IMR-90 (cell line): ENCODE measurements around the gene CDK15. TPM values are rescaled to one million over a fixed set of nuclear protein-coding genes. Genes with fewer than 3 reads are reported as not detected.

Experiments
- ATAC-seq: fragments of 200-7000 bp; cut with Tn5 transposase; 2 replicates; pipeline ENCODE4 v1.9.1; 2020; ENCODE audit warnings: low read depth, mild to moderate bottlenecking, moderate library complexity
- BruUV-seq: library from RNA; stranded (reverse); fragments of 400-500 nt; replicated peaks from 2 replicates; lab custom pipeline; 2021; lab: Mats Ljungman, UMichigan
- CTCF ChIA-PET: fragments of 300-600 bp; formaldehyde crosslinking; extraction: SDS; loops from one replicate; lab custom pipeline; 2021; ENCODE audit warnings: antibody characterized with exemption; lab: Yijun Ruan, JAX
- POLR2A ChIA-PET: fragments of 300-600 bp; sonication (Branson Sonifier 250); formaldehyde crosslinking; loops from one replicate; lab custom pipeline; 2022; ENCODE audit warnings: antibody characterized with exemption; ENCODE audit not compliant: unreplicated experiment; lab: Charles Lee
- DNase-seq: peaks from one replicate; pipeline ENCODE4 v3.0.0; 2013
- H2AFZ ChIP-seq: replicated peaks from 2 replicates; pipeline ENCODE3; 2013; ENCODE audit warnings: low read length, mild to moderate bottlenecking; ENCODE audit not compliant: poor library complexity
- H2AK5ac ChIP-seq: 2 replicates; pipeline ENCODE4 v1.6.1; 2013; ENCODE audit warnings: low read depth, low read length, inconsistent platforms
- H2AK9ac ChIP-seq: replicated peaks from 2 replicates; pipeline ENCODE3; 2013; ENCODE audit warnings: mild to moderate bottlenecking, low read depth, low read length, moderate library complexity; ENCODE audit not compliant: poor library complexity
- H2BK120ac ChIP-seq: 2 replicates; pipeline ENCODE4 v1.6.1; 2013; ENCODE audit warnings: low read depth, low read length, inconsistent platforms
- H2BK15ac ChIP-seq: 3 replicates; pipeline ENCODE4 v1.6.1; 2013; ENCODE audit warnings: low read depth, low read length, inconsistent platforms
- H2BK20ac ChIP-seq: 2 replicates; pipeline ENCODE4 v1.6.1; 2013; ENCODE audit warnings: low read depth, mild to moderate bottlenecking, inconsistent platforms, low read length, moderate library complexity
- H2BK5ac ChIP-seq: 2 replicates; pipeline ENCODE4 v1.6.1; 2013; ENCODE audit warnings: mild to moderate bottlenecking, low read depth, low read length, inconsistent platforms; ENCODE audit not compliant: poor library complexity, severe bottlenecking
- H3K14ac ChIP-seq: replicated peaks from 2 replicates; pipeline ENCODE4 v1.6.1; 2013; ENCODE audit warnings: low read depth, low read length, inconsistent platforms
- H3K18ac ChIP-seq: 2 replicates; pipeline ENCODE4 v1.6.1; 2013; ENCODE audit warnings: low read depth, low read length, control low read depth
- H3K23ac ChIP-seq: 2 replicates; pipeline ENCODE4 v1.6.1; 2013; ENCODE audit warnings: low read depth, low read length, inconsistent platforms
- H3K27ac ChIP-seq: 2 replicates; pipeline ENCODE4 v1.5.1; 2013; ENCODE audit warnings: mild to moderate bottlenecking, control low read depth, low read length; ENCODE audit not compliant: insufficient read depth
- H3K27me3 ChIP-seq: 2 replicates; pipeline ENCODE4 v1.6.1; 2013; ENCODE audit warnings: low read length; ENCODE audit not compliant: control insufficient read depth, insufficient read depth
- H3K36me3 ChIP-seq: 2 replicates; pipeline ENCODE4 v1.6.1; 2013; ENCODE audit warnings: low read length, mixed read lengths; ENCODE audit not compliant: control insufficient read depth, insufficient read depth
- H3K4ac ChIP-seq: 2 replicates; pipeline ENCODE4 v1.6.1; 2013; ENCODE audit warnings: low read depth, low read length, inconsistent platforms
- H3K4me1 ChIP-seq: 2 replicates; pipeline ENCODE4 v1.6.1; 2013; ENCODE audit warnings: low read length, mixed read lengths; ENCODE audit not compliant: control insufficient read depth, insufficient read depth
- H3K4me2 ChIP-seq: 2 replicates; pipeline ENCODE4 v1.6.1; 2013; ENCODE audit warnings: low read depth, mild to moderate bottlenecking, control low read depth, low read length, moderate library complexity
- H3K4me3 ChIP-seq: 2 replicates; pipeline ENCODE4 v1.5.1; 2013; ENCODE audit warnings: low read depth, mild to moderate bottlenecking, control low read depth, low read length, moderate library complexity; ENCODE audit not compliant: insufficient read depth
- H3K56ac ChIP-seq: 2 replicates; pipeline ENCODE4 v1.6.1; 2013; ENCODE audit warnings: low read length, inconsistent platforms; ENCODE audit not compliant: insufficient read depth; ENCODE audit errors: extremely low read depth
- H3K79me1 ChIP-seq, 2 experiments: 2 replicates each; pipeline ENCODE4 v1.6.1; 2013; ENCODE audit warnings: low read length in 2 of 2, inconsistent platforms in 1 of 2, low read depth in 1 of 2
- H3K9ac ChIP-seq: 2 replicates; pipeline ENCODE4 v1.6.1; 2013; ENCODE audit warnings: low read depth, low read length, control low read depth
- H3K9me1 ChIP-seq: 2 replicates; pipeline ENCODE4 v1.6.1; 2013; ENCODE audit warnings: low read length, inconsistent platforms; ENCODE audit not compliant: insufficient read depth
- H3K9me3 ChIP-seq: 2 replicates; pipeline ENCODE4 v1.6.1; 2013; ENCODE audit warnings: low read length; ENCODE audit not compliant: control insufficient read depth, insufficient read depth
- H4K20me1 ChIP-seq: 2 replicates; pipeline ENCODE4 v1.6.1; 2013; ENCODE audit warnings: low read length, inconsistent platforms; ENCODE audit not compliant: insufficient read depth
- H4K5ac ChIP-seq: 2 replicates; pipeline ENCODE4 v1.6.1; 2013; ENCODE audit warnings: mild to moderate bottlenecking, low read depth, low read length, control low read depth
- H4K8ac ChIP-seq, 2 experiments: 2 replicates each; pipeline ENCODE4 v1.6.1; 2013; ENCODE audit warnings: low read depth in 2 of 2, low read length in 2 of 2, control low read depth in 1 of 2, inconsistent platforms in 1 of 2
- H4K91ac ChIP-seq: 2 replicates; pipeline ENCODE4 v1.6.1; 2013; ENCODE audit warnings: low read depth, low read length, inconsistent platforms; ENCODE audit not compliant: insufficient read depth
- POLR2A ChIP-seq: IDR thresholded peaks from 2 replicates; pipeline ENCODE4 v1.6.1; 2012; ENCODE audit warnings: mild to moderate bottlenecking, low read depth, low read length
- WGBS, 2 experiments: methylation state at CpG; one replicate each; pipeline versions ENCODE4 v1.1.5 to v1.1.7; 2013; ENCODE audit warnings: missing lambda C conversion rate in 2 of 2; ENCODE audit not compliant: insufficient read length in 1 of 2; ENCODE audit errors: extremely low coverage in 2 of 2; 5-methylcytosine and 5-hydroxymethylcytosine counted together
- dilution Hi-C: fragments of 300-500 bp; cut with HindIII; formaldehyde crosslinking; loops from one replicate; pipeline ENCODE4 v1.14.3; 2018; ENCODE audit warnings: low sequenced_read_pairs; ENCODE audit not compliant: unreplicated experiment
- in situ Hi-C: fragments of 300-500 bp; cut with MboI; formaldehyde crosslinking; loops from 3 replicates; pipeline ENCODE4 v1.14.3; 2019; ENCODE audit warnings: low sequenced_read_pairs, inconsistent platforms, mixed read lengths
- intact Hi-C: fragments of 100-400 bp; cut with micrococcal nuclease; formaldehyde crosslinking; loops from 2 replicates; pipeline ENCODE4 v1.10.0; 2022
- polyA plus RNA-seq, 3 experiments: library from polyadenylated mRNA; depleted of rRNA; stranded (reverse); fragments of >200 nt; gene quantifications; 2 replicates each; pipeline ENCODE4 v1.2.3, GENCODE V29; 2012; ENCODE audit warnings: low replicate concordance in 1 of 3
- total RNA-seq: library from RNA; depleted of rRNA; stranded (reverse); fragments of >200 nt; gene quantifications from 2 replicates; pipeline ENCODE4 v1.2.3, GENCODE V29; 2012

CDK15 gene
- total and polyA plus RNA-seq, 2 of the 4 experiments (the other 2 are of a cell fraction) = 16.1 to 33.0 TPM

DNA sequence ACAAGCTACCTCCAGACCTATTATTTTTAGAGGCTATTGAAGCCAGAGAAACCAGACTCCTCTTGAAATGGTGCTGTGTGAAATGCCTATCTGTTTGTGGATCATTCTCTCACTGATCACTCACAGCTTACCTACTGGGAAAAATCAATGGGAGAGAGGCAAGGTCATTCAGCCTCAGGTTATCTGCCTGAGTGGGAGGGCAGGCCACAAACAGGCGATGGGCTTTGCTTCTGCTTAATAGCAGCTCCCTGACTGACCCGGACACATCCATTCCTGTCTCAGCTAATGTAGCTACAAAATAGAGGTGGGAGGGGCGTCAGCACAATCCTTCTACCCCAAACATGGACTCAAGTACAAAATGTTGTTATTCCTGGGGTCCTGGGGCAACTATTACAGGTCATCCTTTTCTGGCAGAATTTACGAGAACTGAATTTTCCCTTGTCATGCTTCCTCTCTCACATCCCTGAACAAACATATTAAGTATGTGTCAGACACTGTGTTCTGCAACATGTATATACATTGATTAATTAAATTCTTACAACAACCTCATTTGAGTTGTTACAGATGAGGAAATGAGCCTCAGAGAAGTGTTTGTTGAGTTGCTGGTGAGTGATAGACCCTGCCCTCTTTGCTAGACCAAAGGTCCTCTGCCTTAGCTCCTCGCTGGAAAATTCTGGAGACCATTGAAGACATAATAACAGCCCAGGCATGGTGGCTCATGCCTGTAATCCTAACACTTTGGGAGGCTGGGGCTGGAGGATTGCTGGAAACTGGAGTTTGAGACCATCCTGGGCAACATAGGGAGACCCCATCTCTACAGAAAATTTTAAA, 60.5 kb downstream of the CDK15 start:
- Histone ChIP-seq H3K18ac (peak overlapping the region; percentile 76), H3K56ac (peak overlapping the region; percentile 35; the same call in 1 of the 2 replicates), H3K4ac (peak overlapping the region; percentile 91), H2AK9ac (peak overlapping the region; percentile 4), H2BK5ac (peak overlapping the region; percentile 80), H3K14ac (peak overlapping the region; percentile 66), H2BK120ac (peak overlapping the region; percentile 90), H4K8ac (peak overlapping the region; percentile 59 to 84; a peak in 3 of 4 replicates), H3K4me1 (peaks cover 8% of the 10 kb centered on the region), H4K5ac (peak overlapping the region; percentile 49), H3K36me3 (no peaks in the 10 kb centered on the region), H3K27ac (peak overlapping the region; percentile 52; the same call in 1 of the 2 replicates), H3K79me1 (peaks cover 10 to 22% of the 10 kb centered on the region in 2 experiments), H3K23ac (peak overlapping the region; percentile 91), H3K9ac (peak overlapping the region; percentile 42; the same call in 1 of the 2 replicates), H4K91ac (peak overlapping the region; percentile 71), H3K27me3 (no peaks in the 10 kb centered on the region), H4K20me1 (no peaks in the 10 kb centered on the region), H3K9me1 (peaks cover 8% of the 10 kb centered on the region), H3K9me3 (no peaks in the 10 kb centered on the region), H3K4me3 (no peak overlapping the region), H2AK5ac (peak overlapping the region; percentile 76), H2BK20ac (peak overlapping the region; percentile 81), H3K4me2 (peak overlapping the region; percentile 38), H2AFZ (peak overlapping the region; percentile 11), H2BK15ac (peak overlapping the region; percentile 38; the same call in 2 of the 3 replicates)
- whole genome bisulfite sequencing, 2 experiments = no CpG with 5 or more reads among the region's 5 CpGs
- DNase-seq (no peak), ATAC-seq (peak; percentile 50)
- POLR2A ChIA-PET = interaction anchor here (0.6 to 1.5 kb wide), 2 partner anchors 8 to 12 kb away, joined by 4 to 8 read pairs; no protein-coding TSS in a partner anchor
- in situ Hi-C loops = no loop called here
- dilution Hi-C loops = no loop called here
- TF ChIP-seq POLR2A = no peak
- no TSS peak for BruUV-seq
- intact Hi-C loops = no loop called here
- CTCF ChIA-PET = interaction anchor here (0.6 kb wide), 1 partner anchor 195 kb away, joined by 4 read pairs; no protein-coding TSS in a partner anchor
